ENCODE measurements around the gene MEI4.
"Not testable (repeated sequence)": the region's sequence is repeated elsewhere in the genome, so short reads cannot be mapped to it uniquely, and the experiment has no call there.

Gene MEI4

DNA sequence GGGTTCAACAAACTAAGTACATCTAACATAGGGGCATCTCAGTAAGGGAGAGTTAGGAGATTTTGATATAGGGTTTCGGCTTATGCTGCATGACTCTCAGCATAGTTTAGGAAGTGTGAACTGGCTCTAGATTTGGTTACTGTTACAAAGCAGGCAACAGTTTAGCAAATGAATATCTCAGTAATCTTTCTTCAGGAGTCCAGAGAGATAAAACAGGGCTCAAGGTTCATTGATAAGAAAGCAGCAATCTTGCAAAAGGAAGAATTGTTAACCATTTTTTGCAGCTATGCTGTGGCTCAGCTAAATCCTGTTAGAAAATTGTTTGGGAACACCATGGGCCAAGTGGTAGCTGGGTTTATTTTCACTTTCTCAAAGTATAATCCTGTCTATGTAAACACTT lies 161.3 kb downstream of the MEI4 start:
- DNase-seq (ENCODE audit: low read depth in 1 of 2, low spot score in 1 of 2), result no peak

DNA sequence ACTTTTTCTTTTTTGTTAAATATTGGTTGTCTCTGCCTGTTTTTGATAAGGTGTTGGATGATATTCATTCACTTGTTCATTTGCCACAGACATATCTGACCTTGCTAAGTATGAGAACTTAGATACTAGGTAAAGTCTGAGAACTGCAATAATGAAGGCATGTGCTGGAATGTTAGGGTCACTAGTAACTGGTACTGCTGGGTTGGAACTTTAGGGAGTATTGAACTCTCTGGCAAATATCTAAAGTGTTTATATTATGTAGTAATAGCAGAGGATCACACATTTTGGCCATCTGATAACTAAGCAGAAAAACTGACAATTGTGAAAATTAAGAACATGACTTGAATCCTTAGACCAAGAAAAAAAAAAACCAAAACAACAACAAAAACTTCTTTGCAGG lies 162.7 kb downstream of the MEI4 start:
- no peak for DNase-seq (ENCODE audit: low read depth in 1 of 2, low spot score in 1 of 2)

DNA sequence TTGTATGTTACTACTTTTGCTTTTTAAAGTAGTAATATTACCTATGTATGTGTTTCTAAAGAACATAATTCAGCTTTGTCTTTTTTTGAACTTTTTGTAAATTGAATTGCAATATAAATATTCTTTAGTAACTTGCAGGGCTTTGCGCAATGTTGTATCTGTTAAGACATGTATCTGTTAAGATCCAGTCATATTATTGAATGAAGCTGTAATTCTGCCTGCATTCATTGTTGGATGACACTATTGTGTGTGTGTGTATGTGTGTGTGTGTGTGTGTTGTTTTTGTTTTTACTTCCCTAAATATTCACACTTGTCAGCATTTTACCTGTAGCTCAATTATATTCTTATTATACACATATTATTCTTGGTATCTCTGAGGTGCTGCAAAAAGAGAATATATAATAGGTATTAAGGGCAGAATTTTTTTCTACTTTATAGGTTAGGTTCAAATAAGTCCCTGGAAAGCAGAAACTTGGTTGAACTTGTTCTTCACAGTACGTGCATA lies 164.0 kb downstream of the MEI4 start:
- DNase-seq (ENCODE audit: low read depth in 1 of 2, low spot score in 1 of 2), result no peak

DNA sequence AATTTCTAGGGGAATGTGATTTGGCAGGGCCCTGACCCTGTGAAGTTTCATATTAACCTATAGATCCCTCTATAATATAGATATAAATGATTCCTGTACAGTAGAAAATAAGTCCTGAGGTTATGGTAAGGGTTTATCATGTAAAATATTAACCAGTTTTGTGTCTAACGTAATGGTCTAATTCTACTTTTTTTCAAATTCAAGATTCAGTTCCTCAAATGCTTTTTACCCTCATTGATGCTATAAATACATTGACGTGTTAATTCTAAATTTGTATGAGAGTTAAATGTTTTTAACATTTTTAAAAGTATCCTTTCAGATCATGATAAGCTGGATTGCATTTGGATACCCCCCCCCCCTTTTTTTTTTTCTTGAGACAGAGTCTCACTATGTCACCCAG lies 169.4 kb downstream of the MEI4 start:
- DNase-seq (ENCODE audit: low read depth in 1 of 2, low spot score in 1 of 2), result no peak

DNA sequence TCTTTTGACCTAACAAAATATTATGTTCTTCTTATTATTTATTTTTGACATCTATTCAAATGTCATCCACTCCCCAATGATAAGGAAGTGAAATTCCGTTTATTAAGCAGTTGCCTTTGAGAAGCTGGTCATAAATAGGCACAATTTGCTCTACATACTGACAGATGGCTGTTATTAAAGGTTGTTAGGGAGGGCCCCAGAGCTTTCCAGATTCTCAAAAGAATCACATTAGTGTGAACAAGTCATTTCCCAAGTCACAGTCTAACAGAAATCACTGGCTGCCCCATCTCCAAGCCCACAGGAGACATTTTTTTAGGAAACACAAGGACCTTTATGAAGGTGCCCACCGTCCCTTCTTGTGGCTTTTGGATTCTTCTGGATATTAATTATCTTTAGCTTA lies 172.4 kb downstream of the MEI4 start:
- DNase-seq (ENCODE audit: low read depth in 1 of 2, low spot score in 1 of 2), result no peak

DNA sequence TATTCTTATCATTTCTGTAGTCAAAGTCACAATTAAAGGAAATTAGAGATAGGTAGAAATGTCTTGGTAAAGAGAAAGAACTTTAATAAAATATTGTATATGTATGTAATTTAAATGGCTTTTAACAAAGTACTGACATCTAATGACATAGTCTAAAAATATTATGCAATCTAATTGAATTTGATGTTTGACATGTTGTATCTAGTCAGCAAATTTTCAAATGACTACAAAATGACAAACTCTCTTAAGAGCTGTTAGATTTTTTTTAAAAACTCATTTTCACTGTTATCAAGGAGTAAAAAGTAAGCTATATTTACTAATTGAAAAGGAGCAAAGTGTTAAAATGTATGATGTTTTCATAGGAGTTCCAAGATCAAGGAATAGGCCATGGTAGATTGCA lies 176.9 kb downstream of the MEI4 start:
- DNase-seq (ENCODE audit: low read depth in 1 of 2, low spot score in 1 of 2), result no peak

DNA sequence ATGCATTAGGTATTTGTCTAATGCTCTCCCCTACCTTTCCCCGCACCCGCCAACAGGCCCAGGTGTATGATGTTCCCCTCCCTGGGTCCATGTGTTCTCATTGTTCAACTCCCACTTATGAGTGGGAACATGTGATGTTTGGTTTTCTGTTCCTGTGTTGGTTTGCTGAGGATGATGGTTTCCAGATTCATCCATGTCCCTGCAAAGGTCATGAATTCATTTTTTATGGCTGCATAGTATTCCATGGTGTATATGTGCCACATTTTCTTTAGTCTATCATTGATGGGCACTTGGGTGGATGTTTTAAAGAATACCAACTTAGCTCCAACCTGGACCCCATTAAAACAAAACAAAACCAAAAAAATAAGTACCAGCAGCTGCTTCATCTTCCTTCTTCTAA lies 180.9 kb downstream of the MEI4 start:
- DNase-seq (ENCODE audit: low read depth in 1 of 2, low spot score in 1 of 2), result not testable (repeated sequence)

DNA sequence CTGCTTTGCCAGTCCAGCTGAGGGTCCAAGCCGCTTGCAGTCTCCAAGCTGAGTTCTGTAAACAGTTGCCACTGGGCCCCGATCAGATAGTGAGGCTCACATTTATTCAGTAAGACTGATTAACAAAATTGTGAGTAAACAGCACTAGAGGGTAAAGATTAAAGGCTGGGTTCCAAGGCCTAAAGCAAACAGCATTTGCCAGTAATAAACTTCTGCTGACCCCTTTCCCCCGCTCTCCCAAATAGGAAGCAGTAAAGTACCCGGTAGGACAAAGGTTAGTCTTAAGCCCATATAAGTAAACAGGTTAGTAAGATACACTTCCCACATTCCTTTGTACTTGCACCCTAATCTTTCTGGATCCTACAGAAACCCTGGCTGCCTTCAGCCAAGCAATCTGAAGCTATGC lies 181.8 kb downstream of the MEI4 start:
- DNase-seq (ENCODE audit: low read depth in 1 of 2, low spot score in 1 of 2), result no peak

DNA sequence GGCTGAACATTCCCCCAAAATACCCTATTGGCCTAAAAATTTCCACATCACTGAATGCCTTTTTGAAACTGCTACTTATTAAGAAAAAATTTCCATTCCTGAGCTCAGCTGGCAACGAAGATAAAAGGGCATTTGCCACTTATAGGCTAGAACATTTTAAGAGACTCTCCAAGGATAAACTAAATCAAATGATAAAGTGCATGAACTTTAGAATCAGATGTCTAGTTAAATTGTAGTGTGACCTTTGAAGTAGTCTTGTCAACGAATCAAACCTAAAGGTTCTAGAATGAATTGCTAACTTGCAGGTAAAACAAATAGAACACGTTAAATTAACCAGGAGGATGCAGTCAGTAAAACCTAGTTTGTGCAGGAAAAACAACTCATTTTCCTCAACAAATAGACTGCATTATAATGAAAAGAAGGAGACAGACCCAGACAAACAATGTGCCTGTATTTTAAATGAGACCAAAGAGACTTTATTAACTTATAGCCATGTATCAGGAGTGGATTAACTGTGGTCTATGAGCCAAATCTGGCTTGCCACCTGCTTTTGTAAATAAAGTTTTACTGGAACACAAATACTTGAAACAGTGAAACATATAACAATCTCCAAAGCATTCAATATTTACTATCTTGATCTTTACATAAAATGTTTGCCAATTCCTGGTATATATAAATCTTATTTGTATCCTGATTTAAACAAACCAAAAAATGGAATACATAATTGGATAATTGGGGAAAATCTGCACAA lies 184.4 kb downstream of the MEI4 start:
- DNase-seq (ENCODE audit: low read depth in 1 of 2, low spot score in 1 of 2), result no peak

DNA sequence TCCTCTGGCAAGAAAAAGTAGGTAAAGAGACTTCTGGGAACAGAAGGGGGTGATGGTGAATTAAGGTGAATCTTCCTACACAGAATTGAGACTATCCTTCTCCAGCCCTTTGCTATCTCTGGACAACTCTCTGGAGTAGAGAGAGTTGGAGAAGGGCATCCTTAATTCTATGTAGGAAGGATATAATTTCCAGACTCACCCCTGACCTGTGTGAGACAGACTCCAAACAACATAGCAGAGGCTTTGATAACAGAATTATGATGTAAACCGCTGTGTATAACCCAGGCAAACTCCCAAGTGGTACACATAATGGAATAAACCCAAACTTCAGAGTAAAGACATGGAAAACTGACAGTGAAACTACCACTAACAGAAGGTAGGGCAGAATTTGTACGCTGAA lies 186.5 kb downstream of the MEI4 start:
- DNase-seq (ENCODE audit: low read depth in 1 of 2, low spot score in 1 of 2), result no peak

DNA sequence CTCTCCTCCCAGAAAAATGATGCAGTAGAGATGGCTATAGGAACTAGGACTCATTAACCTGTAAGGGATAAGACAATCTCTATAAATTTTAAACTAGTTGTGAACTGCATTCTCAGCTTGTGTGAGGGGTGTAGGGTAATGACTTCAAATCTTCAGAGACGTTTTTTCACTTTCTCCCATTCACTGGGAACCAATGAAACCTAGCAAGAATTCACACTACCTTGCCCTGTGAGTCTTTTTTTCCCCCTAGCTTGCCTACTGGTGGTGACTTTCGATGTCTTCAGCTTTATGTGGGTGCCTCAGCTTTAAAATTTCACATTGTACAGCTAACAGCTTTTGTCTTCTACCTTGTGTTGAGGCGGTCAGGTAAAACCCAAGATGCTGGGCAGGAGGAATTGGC lies 192.0 kb downstream of the MEI4 start:
- no peak for DNase-seq (ENCODE audit: low read depth in 1 of 2, low spot score in 1 of 2)

DNA sequence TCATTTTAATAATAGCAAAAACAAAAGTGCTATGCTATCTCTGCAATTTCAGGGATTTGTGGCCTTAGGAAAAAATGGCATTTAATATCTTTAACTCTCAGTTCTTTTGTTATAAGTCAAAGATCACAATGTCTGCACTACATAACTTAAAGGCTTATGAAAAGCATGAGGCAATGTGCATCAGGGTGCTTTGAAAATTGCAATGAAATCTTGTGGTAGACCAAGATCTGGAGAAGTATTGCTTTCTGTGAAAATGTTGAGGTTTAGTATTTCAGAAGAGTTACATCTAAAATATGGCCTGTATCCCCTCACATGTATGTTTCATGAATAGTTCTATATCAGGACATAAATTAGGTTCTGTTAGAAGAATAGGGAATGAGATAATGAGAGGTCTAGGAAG lies 200.6 kb downstream of the MEI4 start:
- no peak for DNase-seq (ENCODE audit: low read depth in 1 of 2, low spot score in 1 of 2)

DNA sequence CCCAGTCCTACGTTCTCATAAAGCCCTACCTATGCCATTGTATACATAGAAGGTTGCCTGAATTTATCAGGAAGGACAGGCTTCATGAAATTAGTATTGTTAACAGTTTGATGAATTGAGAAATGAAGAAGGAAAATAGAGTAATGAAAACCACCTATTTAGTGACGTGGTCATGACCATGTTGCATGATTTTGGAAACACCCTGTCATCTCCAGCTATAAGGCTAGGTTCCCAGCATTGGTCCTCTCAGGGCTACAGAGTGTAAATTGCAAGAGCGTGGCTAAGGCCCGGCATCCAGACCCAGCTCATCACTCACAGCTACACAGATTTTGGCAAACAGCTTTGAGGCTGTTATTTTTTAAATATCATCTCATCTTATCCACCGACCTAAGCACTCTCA lies 203.6 kb downstream of the MEI4 start:
- DNase-seq (ENCODE audit: low read depth in 1 of 2, low spot score in 1 of 2), result no peak

DNA sequence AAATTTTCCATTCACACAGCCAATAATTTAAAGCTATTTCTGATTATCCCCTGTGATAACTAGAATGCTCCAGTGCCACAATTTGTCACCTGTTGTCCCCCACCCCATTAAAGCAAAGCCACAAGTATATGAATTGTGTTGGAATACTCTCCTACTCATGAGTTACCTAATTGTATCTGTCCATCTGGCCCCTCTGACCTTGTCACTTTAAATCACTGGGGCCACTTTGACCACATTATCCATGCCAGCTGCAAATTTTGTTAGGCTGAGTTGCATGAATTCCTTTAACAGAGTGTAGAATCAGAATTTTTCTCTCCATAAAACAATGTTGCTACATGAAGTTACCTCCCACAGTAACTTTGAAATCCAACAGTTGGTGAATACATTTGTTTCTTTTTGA lies 204.6 kb downstream of the MEI4 start:
- no peak for DNase-seq (ENCODE audit: low read depth in 1 of 2, low spot score in 1 of 2)

DNA sequence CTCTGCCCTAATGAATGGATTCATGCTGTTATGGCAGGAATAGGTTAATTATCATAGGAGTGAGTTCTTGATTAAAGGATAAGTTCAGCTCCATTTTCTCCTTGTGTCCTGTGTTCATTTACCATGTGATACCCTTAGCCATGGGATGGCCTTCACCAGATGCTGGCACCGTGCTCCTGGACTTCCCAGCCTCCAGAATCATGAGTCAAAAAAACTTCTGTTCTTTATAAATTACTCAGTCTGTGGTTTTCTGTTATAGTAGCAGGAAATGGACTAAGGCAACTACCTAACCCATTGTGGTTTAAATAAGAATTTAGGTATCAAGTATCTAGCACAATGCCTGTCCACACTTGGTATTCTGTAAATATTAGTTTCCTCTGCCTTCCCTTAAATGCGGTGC lies 223.5 kb downstream of the MEI4 start:
- DNase-seq (ENCODE audit: low read depth in 1 of 2, low spot score in 1 of 2), result no peak

DNA sequence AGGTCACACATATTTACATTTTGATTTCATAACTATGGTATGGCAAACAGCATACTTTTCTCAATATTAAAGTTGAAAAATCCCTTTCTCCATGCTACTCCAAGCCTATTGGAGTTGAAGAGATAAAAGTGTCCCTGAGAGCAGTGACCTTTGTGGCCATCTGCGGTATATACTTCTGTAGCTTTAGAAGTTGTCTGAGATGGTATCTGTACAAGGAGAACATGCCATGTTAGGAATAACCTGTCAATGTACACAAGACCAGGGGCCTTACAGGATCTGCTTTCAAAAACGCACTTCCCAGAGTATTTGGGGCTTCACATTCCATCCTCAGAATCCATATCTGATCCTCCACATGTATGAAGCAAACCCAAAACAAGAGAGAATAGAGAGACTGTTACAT lies 226.7 kb downstream of the MEI4 start:
- no peak for DNase-seq (ENCODE audit: low read depth in 1 of 2, low spot score in 1 of 2)

DNA sequence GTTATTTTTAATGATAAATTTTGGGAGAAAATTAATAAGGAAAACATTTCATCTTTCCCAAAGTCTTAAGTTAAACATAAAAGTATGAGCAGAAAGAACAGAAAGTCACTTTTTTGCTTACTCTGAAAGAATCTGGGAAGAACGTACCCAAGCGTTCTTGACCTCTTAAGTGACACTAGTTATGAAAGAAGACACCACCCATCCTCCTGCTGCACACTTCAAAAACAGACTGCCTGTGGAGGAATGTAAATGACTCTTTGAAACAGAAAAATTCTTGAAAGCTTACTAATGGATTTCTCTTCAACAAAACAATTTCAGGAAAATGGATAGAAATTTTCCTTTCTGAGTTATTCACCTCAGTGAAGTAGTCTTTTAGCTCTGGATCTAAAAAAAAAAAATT lies 227.7 kb downstream of the MEI4 start:
- no peak for DNase-seq (ENCODE audit: low read depth in 1 of 2, low spot score in 1 of 2)

DNA sequence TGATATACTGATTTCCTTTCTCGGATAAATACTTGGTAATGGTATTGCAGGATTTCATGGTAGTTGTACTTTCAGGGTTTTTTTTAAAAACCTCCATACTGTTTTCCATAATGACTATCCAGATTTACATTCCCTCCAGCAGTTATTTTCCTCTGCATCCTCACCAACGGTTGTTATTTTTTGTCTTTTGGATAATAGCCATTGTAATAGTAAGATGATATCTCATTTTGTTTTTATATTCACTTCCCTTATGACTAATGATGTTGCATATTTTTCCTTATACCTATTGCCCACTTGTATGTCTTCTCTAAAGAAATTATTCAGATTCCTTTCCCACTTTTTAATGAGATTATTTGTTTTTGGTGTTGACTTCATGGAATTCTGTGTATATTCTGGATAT lies 231.0 kb downstream of the MEI4 start:
- DNase-seq (ENCODE audit: low read depth in 1 of 2, low spot score in 1 of 2), result no peak

DNA sequence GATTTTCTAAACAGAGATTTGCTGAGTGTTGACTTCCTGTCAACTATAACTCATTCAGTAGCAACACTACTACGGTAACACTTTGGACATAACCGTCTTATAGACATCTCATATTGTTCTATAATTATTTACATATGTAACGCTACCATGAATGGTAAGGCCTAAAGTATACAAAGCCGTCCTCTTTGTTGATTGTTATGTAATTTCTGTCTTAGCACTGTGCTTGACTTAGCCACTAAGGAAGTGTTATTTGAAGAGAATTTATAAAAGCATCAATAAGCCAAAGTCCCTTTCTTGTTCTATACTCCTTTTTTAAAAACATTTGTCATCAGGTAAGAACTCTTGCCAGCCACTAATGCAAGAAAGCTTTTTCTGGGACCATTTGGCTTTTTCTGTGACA lies 240.6 kb downstream of the MEI4 start:
- no peak for DNase-seq (ENCODE audit: low read depth in 1 of 2, low spot score in 1 of 2)

DNA sequence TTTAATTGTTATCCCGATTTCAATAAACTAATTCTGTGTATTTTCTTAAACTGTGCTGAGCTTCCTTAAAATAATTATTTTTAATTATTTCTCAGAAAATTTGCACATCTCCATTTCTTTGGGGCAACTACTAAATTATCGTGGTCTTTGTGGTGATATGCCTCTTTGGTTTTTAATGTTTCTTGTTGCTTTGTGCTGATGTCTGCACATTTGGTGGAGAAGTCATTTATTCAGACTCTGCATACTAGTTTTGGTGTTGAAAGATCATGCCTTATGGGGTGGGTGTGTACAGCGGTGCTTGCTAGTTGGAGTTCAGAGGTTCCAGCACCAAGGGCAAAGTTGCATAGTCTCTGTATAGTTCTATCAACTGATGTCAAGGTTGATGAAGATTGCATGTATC lies 253.2 kb downstream of the MEI4 start:
- DNase-seq (ENCODE audit: low read depth in 1 of 2, low spot score in 1 of 2), result no peak

DNA sequence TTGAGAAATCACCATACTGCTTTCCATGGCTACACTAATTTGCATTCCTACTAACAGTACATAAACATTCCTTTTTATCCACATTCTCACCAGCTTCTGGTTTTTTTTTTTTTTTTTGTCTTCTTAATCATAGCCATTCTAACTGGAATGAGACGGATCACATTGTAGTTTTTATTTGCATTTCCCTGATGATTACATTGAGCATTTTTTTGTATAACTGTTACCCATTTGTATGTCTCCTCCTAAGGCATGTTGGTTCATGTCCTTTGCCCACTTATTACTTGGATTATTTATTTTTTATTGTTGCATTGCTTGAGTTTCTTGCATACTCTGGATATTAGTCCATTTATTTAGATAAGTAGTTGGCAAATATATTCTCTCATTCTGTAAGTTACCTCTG lies 258.0 kb downstream of the MEI4 start:
- no peak for DNase-seq (ENCODE audit: low read depth in 1 of 2, low spot score in 1 of 2)

DNA sequence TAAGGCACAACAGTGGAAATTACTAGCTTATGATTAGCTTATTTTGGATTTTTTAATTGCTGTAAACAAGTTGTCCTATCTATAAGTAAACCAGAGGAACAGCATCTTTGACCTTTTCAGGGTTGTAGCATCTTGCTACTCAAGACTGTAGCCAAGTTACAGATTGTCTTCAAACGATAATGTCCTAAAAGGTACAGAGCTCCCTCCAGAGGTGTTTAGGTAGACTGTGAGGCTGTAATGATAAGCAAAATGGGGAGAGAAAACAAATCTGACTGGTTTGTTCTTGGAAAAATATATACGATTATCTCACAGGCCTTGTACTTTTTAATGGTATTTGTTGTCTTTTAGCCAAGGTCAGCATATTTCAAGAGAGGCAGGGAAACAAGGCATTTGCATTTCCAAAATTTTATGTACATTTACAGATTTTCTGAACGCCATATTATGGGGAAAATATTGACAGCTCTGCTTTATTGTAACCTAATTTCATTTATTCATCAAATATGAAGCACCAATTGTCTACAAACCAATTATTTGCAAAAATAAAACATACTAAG lies 273.4 kb downstream of the MEI4 start:
- DNase-seq (ENCODE audit: low read depth in 1 of 2, low spot score in 1 of 2), result no peak

DNA sequence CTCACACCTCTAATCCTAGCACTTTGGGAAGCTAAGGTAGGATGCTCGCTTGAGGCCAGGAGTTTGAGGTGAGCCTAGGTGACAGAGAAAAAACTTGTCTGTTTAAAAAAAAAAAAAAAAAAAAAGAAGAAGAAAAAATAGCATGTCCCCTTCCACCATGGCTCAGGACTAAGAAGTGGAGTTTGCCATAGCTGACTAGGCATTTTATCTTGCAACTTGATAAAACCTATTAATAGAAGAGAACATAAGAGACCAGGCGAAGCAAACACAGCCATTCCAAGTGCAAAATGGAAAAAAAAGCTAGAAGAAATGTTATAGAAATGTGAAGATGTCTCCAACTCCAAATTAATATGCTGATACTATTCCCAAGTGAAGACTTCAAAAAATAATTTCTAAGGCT lies 277.5 kb downstream of the MEI4 start:
- no peak for DNase-seq (ENCODE audit: low read depth in 1 of 2, low spot score in 1 of 2)

Measured in activated T-helper 1 cell treated with anti-CD3 and anti-CD28 coated beads, Interleukin-2, amount 50 U/mL, for 16 hours (primary cell).